Activated gamma-delta T cell (primary cell): Measurements from ENCODE around the gene C3orf20.

Experiments used
- DNase-seq: peaks from one replicate; lab custom pipeline; 2025; lab: John Stamatoyannopoulos, UW

The C3orf20 gene

DNA sequence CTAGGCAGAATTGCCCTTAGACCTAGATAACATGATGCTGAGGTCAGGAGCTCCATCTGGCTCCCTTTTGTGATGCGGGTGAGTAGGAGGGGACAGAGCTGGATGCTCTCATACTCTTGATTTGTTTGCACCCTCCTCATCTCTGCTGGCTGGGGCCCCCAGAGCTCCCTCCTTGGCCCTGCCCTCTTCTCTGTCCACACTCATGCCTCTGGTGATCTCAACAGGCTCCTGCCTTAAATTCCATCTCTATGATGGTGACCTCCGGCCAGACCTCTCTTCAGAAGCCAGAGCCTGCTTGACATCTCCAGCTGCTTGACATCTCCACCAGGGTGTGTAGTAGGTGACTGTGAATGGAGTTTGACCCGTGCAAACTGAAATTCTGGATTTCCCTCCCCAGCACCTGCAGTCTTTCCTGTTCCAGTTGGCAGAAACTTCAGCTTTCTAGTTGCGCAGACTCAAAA, 139.5 kb downstream of the C3orf20 start:
- DNase-seq, result no peak

DNA sequence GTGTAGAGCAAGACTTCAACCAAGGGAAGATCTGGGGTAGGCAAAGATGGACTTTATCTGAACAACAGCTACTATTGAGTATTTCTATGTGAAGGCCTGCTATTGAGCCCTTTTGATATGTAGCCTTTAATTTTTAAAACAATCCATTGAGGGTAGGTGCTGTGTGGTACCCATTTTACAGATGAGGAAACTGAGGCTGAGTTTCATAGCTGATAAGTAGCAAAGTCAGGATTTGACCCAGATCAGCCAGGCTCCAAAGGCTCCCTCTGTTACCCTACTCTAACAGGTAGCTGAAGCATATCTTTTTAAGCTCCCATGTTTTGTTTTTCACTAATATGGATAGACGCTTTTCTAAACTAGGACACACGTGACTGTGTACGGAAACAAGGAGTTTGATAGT, 141.4 kb downstream of the C3orf20 start:
- DNase-seq, result no peak

DNA sequence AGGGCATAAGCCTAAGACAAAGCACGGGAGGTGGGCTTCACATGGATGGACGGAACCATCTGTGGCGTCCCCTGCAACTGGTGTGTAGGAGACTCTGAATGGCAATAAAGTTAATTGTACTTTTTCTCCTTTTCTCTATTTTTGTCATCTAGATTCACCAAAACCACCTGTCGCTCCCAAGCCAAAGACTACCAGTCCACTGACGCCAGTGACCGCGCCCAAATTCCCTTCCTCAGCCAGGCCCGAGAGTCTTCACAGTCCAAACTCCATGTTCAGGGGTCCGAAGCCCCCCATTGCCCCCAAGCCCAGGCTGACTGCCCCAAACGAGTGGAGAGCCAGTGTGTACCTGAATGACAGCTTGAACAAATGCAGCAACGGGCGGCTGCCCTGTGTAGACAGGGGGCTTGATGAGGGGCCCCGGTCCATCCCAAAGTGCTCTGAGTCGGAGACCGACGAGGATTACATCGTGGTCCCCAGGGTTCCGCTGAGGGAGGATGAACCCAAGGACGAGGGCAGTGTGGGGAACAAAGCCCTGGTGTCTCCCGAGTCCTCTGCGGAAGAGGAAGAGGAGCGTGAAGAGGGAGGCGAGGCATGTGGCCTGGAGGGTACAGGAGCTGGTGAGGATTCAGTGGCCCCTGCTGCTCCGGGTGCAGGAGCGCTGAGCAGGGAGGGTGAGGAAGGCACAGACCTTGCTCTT, 144.0 kb downstream of the C3orf20 start, which contains the start of gene FGD5:
FGD5 (plus strand) TSS at position 159 of the 697 bp plus-strand sequence; CDS start at position 269, 110 bp downstream.
- DNase-seq, result no peak

DNA sequence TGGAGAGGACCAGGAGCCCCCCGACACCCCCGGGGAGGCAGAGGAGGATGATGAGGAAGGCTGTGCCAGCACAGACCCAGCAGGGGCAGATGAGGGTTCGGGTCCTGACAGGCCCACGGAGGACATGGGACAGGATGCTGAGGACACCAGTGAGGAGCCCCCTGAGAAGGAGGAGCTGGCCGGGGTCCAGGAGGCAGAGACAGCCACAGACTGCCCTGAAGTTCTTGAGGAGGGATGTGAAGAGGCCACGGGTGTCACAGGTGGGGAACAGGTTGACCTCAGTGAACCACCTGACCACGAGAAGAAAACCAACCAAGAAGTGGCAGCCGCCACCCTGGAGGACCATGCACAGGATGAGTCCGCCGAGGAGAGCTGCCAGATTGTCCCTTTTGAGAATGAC, 144.7 kb downstream of the C3orf20 start:
- DNase-seq, result no peak

DNA sequence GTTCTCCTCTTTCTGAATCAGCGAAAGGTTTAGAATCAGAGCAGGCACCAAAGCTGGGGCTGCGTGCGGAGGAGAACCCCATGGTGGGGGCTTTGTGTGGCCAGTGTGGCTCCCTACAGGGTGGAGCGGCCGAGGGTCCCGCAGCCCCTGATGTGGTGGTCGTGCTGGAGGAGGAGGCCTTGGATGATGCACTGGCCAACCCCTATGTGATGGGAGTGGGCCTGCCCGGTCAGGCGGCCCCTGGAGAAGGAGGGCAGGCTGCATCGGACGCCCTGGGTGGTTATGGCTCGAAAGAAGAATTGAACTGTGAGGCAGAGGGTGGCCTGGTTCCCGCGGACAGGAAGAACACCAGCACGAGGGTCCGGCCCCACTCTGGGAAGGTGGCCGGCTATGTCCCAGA, 145.2 kb downstream of the C3orf20 start:
- DNase-seq, result no peak

DNA sequence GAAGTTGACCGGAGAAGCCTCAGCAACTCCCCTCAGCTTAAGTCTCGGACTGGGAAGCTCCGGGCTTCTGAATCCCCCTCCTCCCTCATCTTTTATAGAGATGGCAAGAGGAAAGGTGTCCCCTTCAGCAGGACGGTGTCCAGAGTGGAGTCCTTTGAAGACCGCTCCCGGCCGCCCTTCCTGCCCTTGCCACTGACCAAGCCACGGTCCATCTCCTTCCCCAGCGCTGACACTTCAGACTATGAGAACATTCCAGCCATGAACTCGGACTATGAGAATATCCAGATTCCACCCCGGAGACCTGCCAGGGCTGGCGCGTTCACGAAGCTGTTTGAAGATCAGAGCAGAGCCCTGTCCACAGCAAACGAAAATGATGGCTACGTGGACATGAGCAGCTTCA, 146.2 kb downstream of the C3orf20 start:
- no peak for DNase-seq

DNA sequence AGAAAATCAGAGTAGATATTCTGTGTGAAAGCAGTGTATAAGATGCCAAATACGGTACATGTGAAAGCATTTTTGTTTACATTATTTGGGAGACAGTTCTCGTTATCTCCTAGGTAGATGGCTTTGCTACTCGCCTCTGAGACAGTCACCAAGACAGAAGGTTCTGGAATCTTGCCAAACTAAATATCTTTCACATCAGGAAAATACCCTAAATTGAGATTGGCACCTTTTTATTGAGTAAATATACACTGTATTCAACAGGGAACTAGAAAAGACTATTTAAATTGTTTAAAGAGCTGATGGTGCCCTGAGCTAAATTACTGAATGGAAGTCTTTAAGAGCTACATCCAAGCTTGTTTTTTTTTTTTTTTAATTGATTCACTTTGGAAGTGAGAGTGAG, 147.2 kb downstream of the C3orf20 start:
- DNase-seq, result no peak
